T-helper 1 cell treated with Interleukin-12 subunit alpha and Interleukin-12 subunit beta and Interleukin-4 antibody, amounts not matched to agents 30 μg/mL and 1 μg/mL, for 36 hours (primary cell): ENCODE data around the gene WNT9A.

ENCODE experiments used
- H3K27ac Mint-ChIP-seq: one replicate; pipeline ENCODE4 v1.8.0; 2021; ENCODE audit warnings: mild to moderate bottlenecking, mixed read lengths
- H3K27me3 Mint-ChIP-seq: one replicate; pipeline ENCODE4 v1.8.0; 2021; ENCODE audit warnings: low read depth, mixed read lengths
- H3K36me3 Mint-ChIP-seq: one replicate; pipeline ENCODE4 v1.8.0; 2021; ENCODE audit warnings: low read depth, mixed read lengths
- H3K4me1 Mint-ChIP-seq: one replicate; pipeline ENCODE4 v1.8.0; 2021; ENCODE audit warnings: low read depth, mixed read lengths
- H3K4me3 Mint-ChIP-seq: one replicate; pipeline ENCODE4 v1.8.0; 2021; ENCODE audit warnings: mild to moderate bottlenecking, moderate library complexity, mixed read lengths
- H3K9me3 Mint-ChIP-seq: one replicate; pipeline ENCODE4 v1.8.0; 2021; ENCODE audit warnings: mixed read lengths

Gene WNT9A

DNA sequence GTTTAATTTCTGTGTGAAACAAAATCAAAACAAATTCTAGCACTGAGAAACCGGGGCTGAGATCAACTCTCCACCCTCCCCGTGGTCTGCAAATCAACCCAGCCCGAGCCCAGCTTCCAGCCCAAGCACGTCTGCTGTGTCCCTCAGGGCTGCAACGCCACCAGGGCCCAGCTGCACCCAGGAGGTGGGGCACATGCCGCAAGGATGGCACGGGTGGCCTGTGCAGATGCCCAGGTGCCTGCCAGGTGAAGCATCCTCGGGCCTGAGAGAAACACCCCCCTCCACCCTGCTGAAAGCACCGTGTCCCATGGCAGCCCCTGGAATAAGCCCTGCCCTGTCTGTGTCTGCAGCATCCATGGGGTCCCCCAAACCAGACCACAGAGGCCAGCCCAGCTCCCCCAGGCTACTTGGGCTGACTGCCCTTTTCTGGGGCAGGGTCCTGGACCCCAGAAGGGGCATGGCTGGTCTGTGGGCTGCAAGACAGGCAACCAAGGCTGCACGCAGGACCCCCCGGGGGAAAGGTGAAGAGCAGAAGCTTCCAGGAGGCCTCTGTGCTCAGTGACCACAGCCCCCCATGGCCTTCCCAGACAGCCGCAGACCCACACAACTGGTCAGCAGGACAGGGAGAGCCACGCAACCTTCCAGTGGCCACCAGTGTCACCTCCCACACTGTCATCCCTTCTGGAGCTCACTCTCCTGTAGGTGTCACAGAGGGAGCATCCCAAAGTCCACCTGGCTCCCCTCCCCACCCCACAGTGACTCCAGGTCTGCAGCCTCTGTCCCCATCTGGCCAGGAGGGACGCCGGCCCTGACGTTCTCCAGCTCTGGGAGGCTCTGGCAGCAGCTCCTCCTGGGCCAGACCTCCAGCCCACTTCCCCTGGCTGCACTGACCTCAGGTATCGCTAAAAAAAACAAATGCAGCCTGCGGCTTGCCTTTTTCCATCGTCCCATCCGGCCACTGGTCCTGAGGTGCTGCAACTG lies 7.7 kb downstream of the WNT9A start:
- peaks cover 5% of the 10 kb centered on the region for H3K9me3 Mint-ChIP-seq

DNA sequence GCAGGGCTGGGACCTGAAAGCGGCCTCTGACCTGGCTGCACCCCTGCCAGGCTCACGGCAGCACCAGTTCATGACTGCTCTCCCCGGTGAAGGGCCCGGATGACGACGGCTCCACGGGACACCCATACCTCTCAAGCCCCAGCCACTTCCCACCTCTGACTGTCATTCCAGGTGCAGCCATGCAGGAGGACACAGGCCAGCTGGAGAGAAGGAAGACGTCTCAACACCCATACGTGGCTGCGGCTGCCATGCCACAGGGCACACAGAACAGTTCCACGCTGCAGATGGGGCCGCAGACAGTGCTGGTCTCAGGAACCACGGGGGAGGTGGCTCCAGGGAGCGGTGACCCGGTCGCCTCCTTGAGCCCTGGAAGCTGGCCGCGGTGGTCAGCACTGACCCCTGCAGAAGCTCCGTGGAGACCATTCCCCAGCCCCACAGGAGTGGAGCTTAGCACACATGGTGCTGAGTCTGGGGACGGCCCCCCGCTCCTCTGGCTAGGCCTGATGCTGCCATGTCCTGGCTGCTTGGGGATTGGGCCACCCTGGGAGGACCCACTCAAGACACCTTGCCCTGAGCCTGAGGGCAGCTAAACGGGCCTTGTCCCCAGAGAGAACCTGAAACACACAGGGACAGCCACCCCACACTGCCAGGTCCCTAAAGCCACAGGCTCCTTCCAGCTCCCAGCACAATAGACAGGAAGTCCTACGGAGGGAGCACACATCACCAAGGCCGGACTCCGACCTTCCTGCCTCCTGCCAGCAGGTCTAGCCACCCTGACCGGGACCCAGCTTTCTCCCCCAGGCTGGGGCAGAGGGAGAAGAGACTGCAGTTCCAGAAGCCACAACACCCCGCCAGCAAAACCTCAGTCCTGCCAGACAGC lies 8.6 kb downstream of the WNT9A start:
- Mint-ChIP-seq H3K27me3 (no peaks in the 10 kb centered on the region), H3K9me3 (peaks cover 13% of the 10 kb centered on the region), H3K4me1 (peaks cover 2% of the 10 kb centered on the region), H3K36me3 (no peaks in the 10 kb centered on the region), H3K27ac (no peak overlapping the region), H3K4me3 (no peak overlapping the region)

More for the DNA sequence above, 7.7 kb downstream of the WNT9A start:
- Mint-ChIP-seq H3K27ac (no peak overlapping the region), H3K36me3 (no peaks in the 10 kb centered on the region), H3K4me3 (no peak overlapping the region), H3K4me1 (no peaks in the 10 kb centered on the region), H3K27me3 (no peaks in the 10 kb centered on the region)

DNA sequence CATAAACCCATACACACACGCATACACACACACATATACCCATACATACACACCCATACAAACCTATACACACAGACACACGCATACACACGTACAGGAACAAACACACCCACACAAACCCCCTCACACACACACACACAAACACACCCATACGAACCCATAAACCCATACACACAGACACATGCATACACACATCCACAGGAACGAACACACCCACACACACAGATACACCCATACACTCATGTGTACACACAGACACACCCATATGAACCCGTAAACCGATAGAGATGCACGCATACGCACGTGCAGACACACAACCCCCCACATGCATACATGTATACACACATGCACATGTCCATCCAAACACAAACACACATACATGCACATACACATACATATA lies 9.5 kb downstream of the WNT9A start:
- H3K27ac Mint-ChIP-seq, result no peak overlapping the region
- peaks cover 2% of the 10 kb centered on the region for H3K4me1 Mint-ChIP-seq
- peaks cover 13% of the 10 kb centered on the region for H3K9me3 Mint-ChIP-seq
- no peaks in the 10 kb centered on the region for H3K27me3 Mint-ChIP-seq
- no peak overlapping the region for H3K4me3 Mint-ChIP-seq
- H3K36me3 Mint-ChIP-seq, result no peaks in the 10 kb centered on the region

DNA sequence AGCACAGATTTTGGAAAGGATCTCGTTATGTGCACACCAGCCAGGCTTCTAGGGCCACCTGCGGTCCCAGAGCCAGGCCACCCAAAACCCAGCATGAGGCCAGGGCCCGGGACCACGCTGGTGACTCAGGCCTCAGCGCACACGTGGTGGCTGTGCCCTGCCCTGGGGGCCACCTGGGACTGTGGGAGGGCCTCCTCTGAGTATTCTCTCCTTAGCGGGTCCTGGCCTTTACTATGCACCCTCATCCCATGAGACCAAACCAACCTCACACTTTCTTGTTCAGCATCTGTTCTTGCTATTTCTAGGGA lies 9.9 kb downstream of the WNT9A start:
- Mint-ChIP-seq H3K4me1 (peaks cover 2% of the 10 kb centered on the region), H3K27ac (no peak overlapping the region), H3K27me3 (no peaks in the 10 kb centered on the region)

DNA sequence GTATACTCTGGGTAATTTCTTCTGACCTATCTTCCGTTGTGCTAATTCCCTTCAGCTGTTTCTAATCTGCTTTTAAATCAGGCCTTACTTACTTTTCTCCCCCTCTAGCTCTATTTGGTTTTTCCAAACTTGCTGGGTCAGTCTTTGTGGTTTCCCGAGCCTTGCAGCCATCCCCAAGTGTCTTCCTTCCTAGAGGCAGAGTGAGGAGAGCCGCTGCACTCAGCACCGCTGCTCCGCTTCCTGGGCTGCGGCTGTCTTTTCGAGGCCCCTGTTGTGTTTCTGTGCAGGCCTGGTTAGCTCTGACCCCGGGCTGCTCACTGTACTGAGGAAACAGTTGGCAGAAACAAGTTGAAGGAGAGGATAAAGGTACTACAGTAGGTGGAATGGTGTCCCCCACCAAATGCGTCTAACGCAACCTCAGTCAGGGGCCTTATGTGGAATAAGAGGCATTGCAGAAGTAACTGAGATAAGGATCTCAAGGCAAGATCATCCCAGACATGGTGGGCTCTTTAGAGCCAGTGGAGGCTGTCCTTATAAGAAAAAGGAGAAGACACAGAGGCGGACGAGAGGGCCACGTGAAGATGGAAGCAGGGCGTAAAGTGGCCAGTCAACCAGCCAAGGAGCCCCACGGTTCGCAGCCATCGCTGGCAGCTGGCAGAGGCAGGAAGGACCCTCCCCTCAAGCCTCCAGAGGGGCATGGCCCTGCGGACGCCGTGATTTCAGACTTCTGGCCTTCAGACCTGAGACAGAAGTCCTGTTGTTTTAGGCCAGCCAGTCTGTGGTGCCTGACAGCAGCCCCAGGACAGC lies 10.5 kb downstream of the WNT9A start:
- H3K27ac Mint-ChIP-seq, result no peak overlapping the region
- H3K4me1 Mint-ChIP-seq, result peaks cover 2% of the 10 kb centered on the region
- H3K9me3 Mint-ChIP-seq, result peaks cover 13% of the 10 kb centered on the region
- H3K4me3 Mint-ChIP-seq, result no peak overlapping the region
- no peaks in the 10 kb centered on the region for H3K36me3 Mint-ChIP-seq
- peaks cover 4% of the 10 kb centered on the region for H3K27me3 Mint-ChIP-seq

More for the DNA sequence above, 9.9 kb downstream of the WNT9A start:
- Mint-ChIP-seq H3K36me3 (no peaks in the 10 kb centered on the region), H3K4me3 (no peak overlapping the region), H3K9me3 (peaks cover 13% of the 10 kb centered on the region)

DNA sequence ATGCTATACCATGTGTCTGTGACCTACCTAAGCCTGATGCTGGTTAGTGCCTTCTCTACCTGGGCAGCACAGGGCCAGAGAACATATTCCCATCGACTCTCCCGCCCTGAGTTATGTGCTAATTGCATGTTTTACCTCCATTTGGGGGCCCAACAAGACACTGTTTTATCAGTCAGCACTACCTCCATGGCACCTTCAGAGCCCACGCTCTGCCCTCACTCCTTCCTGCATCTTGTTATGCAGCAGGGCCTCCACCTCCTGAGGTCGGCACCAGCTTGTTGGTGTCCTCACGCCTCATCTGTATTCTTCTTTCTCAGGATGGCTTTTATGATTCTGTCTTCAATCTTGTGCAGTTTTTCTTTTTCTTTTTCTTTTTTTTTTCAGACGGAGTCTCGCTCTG lies 11.9 kb downstream of the WNT9A start:
- H3K4me3 Mint-ChIP-seq, result no peak overlapping the region

DNA sequence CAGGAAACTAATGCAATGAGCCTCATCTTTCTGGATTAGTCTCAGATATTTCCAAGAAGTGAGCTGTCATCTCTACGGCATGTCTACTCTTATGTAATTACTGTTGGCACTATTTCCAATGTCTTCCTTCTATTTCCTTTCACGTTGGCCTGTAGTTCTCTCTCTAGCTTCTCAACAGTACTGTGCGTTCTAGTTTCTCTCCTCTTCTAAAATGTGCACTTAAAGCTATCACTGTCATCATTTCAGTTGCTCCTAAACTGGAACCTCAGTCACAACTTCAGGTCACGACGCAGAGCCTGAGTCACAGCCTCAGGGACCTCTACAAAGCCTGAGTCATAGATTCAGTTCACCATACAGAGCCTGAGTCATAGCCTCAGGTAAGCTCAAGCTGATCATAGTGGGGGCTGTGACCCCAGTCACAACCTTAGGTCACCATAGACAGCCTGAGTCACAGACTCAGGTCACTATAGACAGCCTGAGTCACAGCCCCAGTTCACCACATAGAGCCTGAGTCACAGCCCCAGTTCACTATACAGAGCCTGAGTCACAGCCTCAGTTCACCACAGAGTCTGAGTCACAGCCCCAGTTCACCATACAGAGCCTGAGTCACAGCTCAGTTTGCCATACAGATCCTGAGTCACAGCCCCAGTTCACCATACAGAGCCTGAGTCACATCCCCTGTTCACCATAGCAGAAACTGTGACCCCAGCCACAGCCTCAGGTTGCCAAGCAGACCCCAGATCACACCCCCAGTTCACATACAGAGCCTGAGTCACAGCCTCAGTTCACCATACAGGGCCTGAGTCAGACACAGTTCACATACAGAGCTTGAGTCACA lies 13.0 kb downstream of the WNT9A start:
- no peaks in the 10 kb centered on the region for H3K36me3 Mint-ChIP-seq
- H3K4me3 Mint-ChIP-seq, result no peak overlapping the region
- peaks cover 9% of the 10 kb centered on the region for H3K27me3 Mint-ChIP-seq
- H3K9me3 Mint-ChIP-seq, result peaks cover 13% of the 10 kb centered on the region
- peaks cover 4% of the 10 kb centered on the region for H3K4me1 Mint-ChIP-seq
- H3K27ac Mint-ChIP-seq, result no peak overlapping the region

More for the DNA sequence above, 11.9 kb downstream of the WNT9A start:
- peaks cover 13% of the 10 kb centered on the region for H3K9me3 Mint-ChIP-seq
- H3K36me3 Mint-ChIP-seq, result no peaks in the 10 kb centered on the region
- peaks cover 9% of the 10 kb centered on the region for H3K27me3 Mint-ChIP-seq
- H3K27ac Mint-ChIP-seq, result no peak overlapping the region
- H3K4me1 Mint-ChIP-seq, result peaks cover 4% of the 10 kb centered on the region

DNA sequence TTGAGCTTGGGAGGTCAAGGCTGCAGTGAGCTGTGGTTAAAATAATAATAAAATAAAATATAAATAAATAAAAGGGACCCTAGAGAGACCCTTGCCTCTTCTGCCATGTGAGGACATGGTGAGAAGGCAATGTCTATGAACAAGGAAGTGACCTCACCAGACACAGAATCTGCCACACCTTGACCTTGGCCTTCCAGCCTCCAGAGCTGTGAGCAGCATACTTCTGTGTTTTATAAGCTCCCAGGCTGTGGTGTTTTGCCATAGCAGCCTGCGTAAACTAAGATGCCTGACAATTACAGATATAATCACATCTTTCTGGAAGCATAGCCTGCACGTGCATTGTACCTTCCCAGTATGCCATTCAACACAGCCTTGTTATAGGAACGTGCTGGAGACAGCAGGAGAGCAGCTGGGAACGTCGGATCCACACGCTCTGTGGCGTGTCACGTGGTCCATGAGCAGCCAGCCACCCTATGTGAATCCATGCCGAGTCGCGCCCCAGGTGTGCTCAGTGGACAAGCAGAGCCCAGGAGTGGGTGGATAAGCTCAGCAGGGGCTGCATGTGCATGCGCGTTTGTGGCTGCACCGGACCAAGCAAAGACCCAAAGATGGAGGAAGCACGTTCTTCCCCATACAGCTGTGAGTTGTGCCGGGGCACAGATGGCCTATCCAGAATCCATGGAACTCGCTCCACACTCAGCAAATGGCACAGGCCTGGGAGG lies 17.8 kb downstream of the WNT9A start:
- peaks cover 9% of the 10 kb centered on the region for H3K27me3 Mint-ChIP-seq
- H3K36me3 Mint-ChIP-seq, result no peaks in the 10 kb centered on the region
- H3K9me3 Mint-ChIP-seq, result peaks cover 6% of the 10 kb centered on the region
- H3K4me3 Mint-ChIP-seq, result no peak overlapping the region
- peaks cover 4% of the 10 kb centered on the region for H3K4me1 Mint-ChIP-seq
- H3K27ac Mint-ChIP-seq, result no peak overlapping the region

DNA sequence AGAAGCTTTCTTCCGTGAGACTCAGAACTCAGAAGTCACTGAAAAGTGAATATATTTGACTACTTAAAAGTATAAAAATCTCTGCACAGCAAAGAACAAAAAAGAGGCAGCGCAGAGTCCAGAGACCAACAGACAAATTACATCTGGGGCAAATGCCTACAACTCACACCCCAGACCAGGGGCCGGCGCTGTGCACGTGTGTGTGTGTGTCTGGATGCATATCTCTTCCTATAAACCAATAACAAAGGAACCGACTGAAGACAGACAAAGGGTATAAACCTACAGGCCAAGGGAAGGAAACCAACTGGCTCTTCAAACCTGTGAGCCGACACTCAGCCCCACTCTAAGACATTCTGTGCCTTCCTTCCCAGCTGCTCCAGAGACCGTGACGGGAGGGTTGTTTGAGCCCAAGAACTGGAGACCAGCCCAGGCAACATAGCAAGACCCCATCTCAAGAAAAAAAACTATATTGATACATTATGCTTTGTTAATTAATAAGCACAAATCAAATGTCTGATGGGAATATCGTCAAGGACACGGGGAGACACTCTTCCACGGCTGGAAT lies 18.8 kb downstream of the WNT9A start:
- H3K4me3 Mint-ChIP-seq, result no peak overlapping the region
- H3K36me3 Mint-ChIP-seq, result no peaks in the 10 kb centered on the region
- H3K9me3 Mint-ChIP-seq, result no peaks in the 10 kb centered on the region

DNA sequence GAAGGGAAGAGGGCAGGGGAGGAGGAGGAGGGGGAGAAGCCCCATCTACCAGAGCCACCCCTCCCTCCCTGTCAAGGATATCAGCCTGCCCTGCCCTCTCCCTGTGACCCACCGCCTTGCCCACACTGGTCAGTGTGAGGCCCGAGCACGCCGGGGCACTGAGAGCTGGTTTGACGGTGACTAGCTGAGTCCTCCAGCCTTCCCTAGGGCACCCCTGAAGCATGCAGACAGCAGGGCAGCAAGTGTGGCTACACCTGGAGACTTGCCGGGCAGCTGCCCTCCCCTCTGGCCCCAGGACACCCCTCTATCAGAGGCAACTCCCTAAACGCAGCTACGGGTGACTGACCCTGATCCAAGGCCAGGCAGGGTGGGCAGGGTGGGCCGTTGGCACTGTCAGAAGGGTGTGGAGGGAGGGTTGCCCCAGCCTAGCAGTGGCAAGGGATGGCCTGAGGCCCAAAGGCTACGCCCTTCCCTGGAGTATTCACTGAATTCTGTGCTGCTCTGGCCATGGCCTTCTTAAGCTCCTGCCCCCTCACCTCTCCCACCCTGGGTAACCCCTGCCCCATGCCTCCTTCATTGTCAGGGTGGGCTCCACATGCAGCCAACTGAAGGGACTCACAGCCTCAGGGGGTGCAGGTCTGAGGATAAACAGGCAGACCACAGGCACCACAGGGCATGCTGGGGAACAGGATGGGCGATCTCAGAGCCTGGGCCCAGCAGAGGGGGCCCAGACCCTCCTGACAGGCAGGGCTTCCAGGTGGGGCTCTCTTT lies 19.6 kb downstream of the WNT9A start:
- Mint-ChIP-seq H3K4me3 (no peak overlapping the region), H3K4me1 (peaks cover 2% of the 10 kb centered on the region), H3K27ac (no peak overlapping the region), H3K36me3 (no peaks in the 10 kb centered on the region), H3K9me3 (no peaks in the 10 kb centered on the region), H3K27me3 (peaks cover 9% of the 10 kb centered on the region)

More for the DNA sequence above, 18.8 kb downstream of the WNT9A start:
- peaks cover 9% of the 10 kb centered on the region for H3K27me3 Mint-ChIP-seq
- no peak overlapping the region for H3K27ac Mint-ChIP-seq
- H3K4me1 Mint-ChIP-seq, result peaks cover 2% of the 10 kb centered on the region

DNA sequence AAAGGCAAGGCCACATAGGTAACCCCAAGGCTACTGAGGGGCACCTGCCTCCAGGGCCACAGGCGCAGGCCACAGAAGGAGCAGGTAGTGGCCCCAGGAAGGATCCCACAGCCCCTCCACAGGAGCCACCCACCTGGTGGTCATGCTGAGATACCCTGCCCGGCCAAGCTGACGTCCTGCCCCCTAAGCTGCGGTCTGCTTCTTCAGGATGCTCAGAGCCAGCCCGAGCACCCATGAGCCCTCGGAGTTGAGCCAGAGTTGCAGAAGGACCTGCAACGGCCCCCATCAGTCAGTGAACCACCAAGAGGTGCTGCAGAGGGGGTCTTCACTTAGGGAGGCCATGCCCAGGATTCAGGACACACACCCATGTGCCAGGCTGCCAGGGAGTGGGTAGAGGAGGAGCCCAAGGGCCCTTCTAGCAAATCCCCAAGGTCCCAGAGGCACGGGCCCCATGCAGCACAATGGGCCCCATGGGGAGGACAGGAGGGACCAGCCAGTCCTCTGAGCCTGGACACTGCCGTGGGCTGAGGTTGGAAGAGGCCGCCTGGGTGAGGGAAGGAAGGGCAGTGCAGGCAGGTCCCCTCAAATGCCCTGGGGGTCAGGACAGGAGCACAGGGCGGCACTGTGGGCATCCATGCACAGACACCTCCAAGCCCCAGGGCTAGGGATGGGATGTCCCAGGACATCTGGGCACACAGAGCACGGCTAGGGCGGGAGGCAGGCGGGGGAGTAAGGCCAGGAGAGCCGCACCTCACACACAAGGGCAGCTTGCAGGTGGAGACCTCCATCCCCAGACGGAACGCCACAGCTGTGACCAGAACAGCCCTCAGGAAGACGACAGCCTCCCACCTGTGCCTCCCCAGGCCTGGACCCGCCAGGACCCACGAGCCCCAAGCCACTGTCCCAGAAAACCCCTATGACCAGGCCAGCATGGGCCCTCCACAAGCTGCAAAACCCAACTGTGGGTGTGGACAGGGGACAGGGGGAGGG lies 20.5 kb downstream of the WNT9A start:
- Mint-ChIP-seq H3K9me3 (no peaks in the 10 kb centered on the region), H3K36me3 (no peaks in the 10 kb centered on the region), H3K4me1 (peaks cover 2% of the 10 kb centered on the region), H3K27ac (no peak overlapping the region), H3K4me3 (no peak overlapping the region), H3K27me3 (peaks cover 5% of the 10 kb centered on the region)
